ENCODE results near the gene UGT1A9. TPM values are rescaled to one million over a fixed set of nuclear protein-coding genes. Genes with fewer than 3 reads are reported as not detected.

The UGT1A9 gene
- total and polyA plus RNA-seq, 2 of the 4 experiments (the other 2 are of a cell fraction) = not detected

GRCh38 chr2:233796254-233796653 lies 124.6 kb downstream of the UGT1A9 start:
- H3K9ac ChIP-seq (ENCODE audit: low read depth, low read length) = no peak overlapping the region
- no peak overlapping the region for H4K8ac ChIP-seq (ENCODE audit: low read depth in 2 of 2, low read length in 2 of 2)
- no peaks in the 10 kb centered on the region for H4K20me1 ChIP-seq (ENCODE audit: insufficient read depth, low read length)
- no peaks in the 10 kb centered on the region for H3K9me1 ChIP-seq (ENCODE audit: insufficient read depth, low read length)
- dilution Hi-C loops (cut with HindIII; ENCODE audit: low sequenced_read_pairs, unreplicated experiment) (no loop called here), in situ Hi-C loops (cut with MboI; ENCODE audit: low sequenced_read_pairs) (no loop called here), intact Hi-C loops (cut with micrococcal nuclease) (no loop called here)
- H4K5ac ChIP-seq (ENCODE audit: low read depth, low read length) = no peak overlapping the region
- H3K79me1 ChIP-seq (ENCODE audit: low read depth in 1 of 2, low read length in 2 of 2) = no peaks in the 10 kb centered on the region
- no peak overlapping the region for H2AK5ac ChIP-seq (ENCODE audit: low read depth, low read length)
- 50% methylated on average over 2 of the region's 9 CpGs; no CpG with 5 or more reads in 1 of the 2 experiments for WGBS, 2 experiments (ENCODE audit: extremely low coverage in 2 of 2, insufficient read length in 1 of 2)
- no peak overlapping the region for H4K91ac ChIP-seq (ENCODE audit: insufficient read depth, low read depth, low read length)
- ChIA-PET CTCF (no interaction called here), POLR2A (ENCODE audit: unreplicated experiment) (no interaction called here)
- H3K27me3 ChIP-seq (ENCODE audit: control insufficient read depth, insufficient read depth, low read length) = peaks cover 6% of the 10 kb centered on the region
- no peak for ATAC-seq (ENCODE audit: low read depth)
- H3K56ac ChIP-seq (ENCODE audit: extremely low read depth, insufficient read depth, low read length) = no peak overlapping the region
- H3K14ac ChIP-seq (replicated peaks; ENCODE audit: low read depth, low read length) = no peak overlapping the region
- no peak overlapping the region for H2BK20ac ChIP-seq (ENCODE audit: low read depth, low read length)
- H3K36me3 ChIP-seq (ENCODE audit: control insufficient read depth, insufficient read depth, low read length) = no peaks in the 10 kb centered on the region
- H2BK5ac ChIP-seq (ENCODE audit: low read depth, low read length, poor library complexity, severe bottlenecking) = no peak overlapping the region
- TF ChIP-seq RAD21 (IDR thresholded peaks at IDR 0.05; ENCODE audit: low read length) (no peak), RFX5 (IDR thresholded peaks at IDR 0.05; ENCODE audit: low read depth, low read length) (no peak), CTCF (conservative IDR thresholded peaks at IDR 0.05; ENCODE audit: low read depth, low read length) (no peak), MXI1 (IDR thresholded peaks at IDR 0.05; ENCODE audit: borderline replicate concordance, low read depth, low read length) (no peak), SMC3 (IDR thresholded peaks at IDR 0.05; ENCODE audit: low read depth, low read length) (no peak), MAFK (IDR thresholded peaks at IDR 0.05; ENCODE audit: low read depth, low read length) (no peak), RCOR1 (IDR thresholded peaks at IDR 0.05; ENCODE audit: insufficient replicate concordance, low read length) (no peak), CEBPB (IDR thresholded peaks at IDR 0.05; ENCODE audit: low read depth, low read length) (no peak), USF2 (IDR thresholded peaks at IDR 0.05; ENCODE audit: low read depth, low read length) (no peak), FOS (IDR thresholded peaks at IDR 0.05; ENCODE audit: low read depth, low read length) (no peak)
- H3K23ac ChIP-seq (ENCODE audit: low read depth, low read length) = no peak overlapping the region
- no peak overlapping the region for H2BK120ac ChIP-seq (ENCODE audit: low read depth, low read length)
- H2AK9ac ChIP-seq (replicated peaks; ENCODE audit: low read depth, low read length, poor library complexity) = no peak overlapping the region
- no peak overlapping the region for H2BK15ac ChIP-seq (ENCODE audit: low read depth, low read length)
- H3K4ac ChIP-seq (ENCODE audit: low read depth, low read length) = no peak overlapping the region
- no peak overlapping the region for H3K27ac ChIP-seq (ENCODE audit: insufficient read depth, low read length)
- no peaks in the 10 kb centered on the region; the same call in 1 of the 2 replicates for H3K9me3 ChIP-seq (ENCODE audit: control insufficient read depth, insufficient read depth, low read length)
- no peak overlapping the region for H3K4me2 ChIP-seq (ENCODE audit: low read depth, low read length)
- no peaks in the 10 kb centered on the region for H3K4me1 ChIP-seq (ENCODE audit: control insufficient read depth, insufficient read depth, low read length)
- no peak overlapping the region for H2AFZ ChIP-seq (replicated peaks; ENCODE audit: low read length, poor library complexity)
- no TSS peak for BruUV-seq (replicated peaks)
- H3K4me3 ChIP-seq (ENCODE audit: insufficient read depth, low read depth, low read length) = no peak overlapping the region
- no peak overlapping the region for H3K18ac ChIP-seq (ENCODE audit: low read depth, low read length)
- DNase-seq = no peak
